ENCODE measurements around the gene MEDAG. TPM values are rescaled to one million over a fixed set of nuclear protein-coding genes. Genes with fewer than 3 reads are reported as not detected.

The MEDAG gene
- total RNA-seq = 29.6 and 90.3 TPM in 2 replicates

DNA sequence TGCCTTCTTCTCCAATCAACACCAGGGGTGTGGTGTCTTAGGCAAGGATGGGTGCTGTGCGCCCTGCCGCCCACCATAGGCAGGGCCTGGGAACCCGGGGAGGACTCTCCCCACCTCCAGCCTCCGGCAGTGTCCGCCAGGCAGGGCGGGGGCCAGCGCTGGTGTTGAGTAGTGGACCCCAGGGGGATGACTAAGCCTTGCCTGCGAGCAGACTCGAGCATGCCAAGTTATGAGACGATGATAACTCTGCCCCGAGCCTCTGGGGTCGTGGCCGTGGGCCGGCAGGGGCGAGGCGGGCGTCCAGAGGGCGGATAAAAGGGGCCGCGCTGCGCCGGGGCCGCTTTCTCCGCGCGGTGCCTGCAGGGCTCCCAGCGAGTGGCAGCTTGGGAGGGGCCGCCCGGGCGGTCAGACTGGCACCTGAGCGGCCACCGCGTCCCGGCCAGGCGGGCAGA lies at the start of gene MEDAG:
TSS of gene MEDAG (plus strand) at position 340 of the 452 bp plus-strand sequence. CDS start 245 bp downstream, outside the sequence.

DNA sequence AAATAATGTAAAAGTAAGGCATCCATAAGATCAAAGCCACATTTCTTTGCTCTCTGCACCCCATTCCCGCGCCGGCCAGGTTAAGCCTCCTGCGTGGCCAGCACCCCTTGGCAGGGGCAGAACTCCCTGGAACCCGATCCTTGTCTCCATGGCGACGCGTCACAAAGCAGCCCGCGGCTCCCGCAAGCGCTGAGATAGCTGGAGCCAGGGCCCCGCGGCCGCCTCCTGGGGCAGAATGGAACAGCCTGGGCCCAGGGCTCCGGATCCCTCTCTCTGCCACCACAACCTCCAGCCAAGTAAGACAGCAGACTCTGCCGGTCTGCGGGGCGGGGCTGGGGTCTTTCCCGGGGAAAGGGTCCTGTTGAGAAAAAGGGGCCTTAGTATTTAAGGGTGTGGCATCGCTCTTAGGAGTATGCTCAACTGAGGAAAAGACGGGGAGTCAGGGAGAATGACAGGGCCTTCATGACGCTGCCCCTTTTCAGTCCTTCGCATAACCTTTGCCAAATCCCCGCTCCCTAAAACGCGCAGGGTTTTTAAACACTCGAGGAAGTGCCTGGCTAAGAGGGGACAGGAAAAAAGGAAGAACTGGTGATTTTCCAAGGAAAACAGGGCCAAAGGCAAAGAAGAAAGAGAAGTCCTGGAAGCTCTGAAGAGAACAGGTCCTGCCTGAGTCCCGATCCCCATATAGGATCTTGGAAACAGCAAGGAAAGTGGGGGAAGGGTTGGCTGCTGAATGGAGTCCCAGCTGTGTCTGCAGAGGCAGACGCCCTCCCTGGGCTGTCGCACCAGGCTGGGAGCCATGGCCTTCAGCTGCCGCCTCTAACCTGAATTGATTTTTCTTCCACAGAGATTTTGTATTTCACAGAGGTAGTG lies 26.6 kb downstream of the MEDAG start, which contains the start of gene TEX26:
TSS of gene TEX26 (plus strand) at position 176 of the 873 bp plus-strand sequence. CDS start at position 236, 60 bp downstream.

Other genes starting within 250 kb of the MEDAG start
- not detected in 2 replicates for gene ALOX5AP, start 170.7 kb upstream of the MEDAG start, total RNA-seq
- gene TEX26, start 26.4 kb downstream of the MEDAG start, total RNA-seq = not detected in 2 replicates

Data from epithelial cell of umbilical artery (primary cell).